Left ventricle myocardium inferior (tissue), 1 donor: Measurements from ENCODE around the gene SATB2. TPM values are rescaled to one million over a fixed set of nuclear protein-coding genes. Genes with fewer than 3 reads are reported as not detected.

ENCODE experiments used
- DNase-seq: peaks from one replicate; pipeline ENCODE4 v3.0.0-alpha.2; 2020
- H3K27ac ChIP-seq: fragments of 200-600 bp; replicated peaks from 2 replicates; pipeline ENCODE4 v1.8.0; 2021
- H3K27me3 ChIP-seq: fragments of 200-600 bp; 2 replicates; pipeline ENCODE4 v1.8.0; 2021; ENCODE audit warnings: low read depth
- H3K36me3 ChIP-seq: fragments of 200-600 bp; 2 replicates; pipeline ENCODE4 v1.8.0; 2021
- H3K4me1 ChIP-seq: fragments of 200-600 bp; 2 replicates; pipeline ENCODE4 v1.8.0; 2021
- H3K4me3 ChIP-seq: fragments of 200-600 bp; 2 replicates; pipeline ENCODE4 v1.8.0; 2021; ENCODE audit warnings: mild to moderate bottlenecking, moderate library complexity
- H3K9me3 ChIP-seq: fragments of 200-600 bp; replicated peaks from 2 replicates; pipeline ENCODE4 v1.8.0; 2021
- intact Hi-C: fragments of 100-400 bp; cut with micrococcal nuclease; formaldehyde crosslinking; loops from one replicate; pipeline ENCODE4 v1.11.0; 2022
- total RNA-seq: library from RNA; stranded (reverse); fragmentation: NEBNext Ultra II Directional; extraction: Animal tissue kit (Norgen Biotek cat#: 25700); gene quantifications from one replicate; pipeline ENCODE4 v1.2.1, GENCODE V29; 2021
- TF ChIP-seq, protein P1 (sequence below): fragments of 200-600 bp; IDR thresholded peaks from 2 replicates; pipeline ENCODE4 v1.8.0; 2021; ENCODE audit warnings: antibody characterized with exemption, mild to moderate bottlenecking, borderline replicate concordance
- donor health status: DM: no; HTN: yes; CAD: no; lungs with severe emphysema.

The SATB2 gene
- total RNA-seq, 1 donor from 2014 or later: 1.1 TPM

DNA sequence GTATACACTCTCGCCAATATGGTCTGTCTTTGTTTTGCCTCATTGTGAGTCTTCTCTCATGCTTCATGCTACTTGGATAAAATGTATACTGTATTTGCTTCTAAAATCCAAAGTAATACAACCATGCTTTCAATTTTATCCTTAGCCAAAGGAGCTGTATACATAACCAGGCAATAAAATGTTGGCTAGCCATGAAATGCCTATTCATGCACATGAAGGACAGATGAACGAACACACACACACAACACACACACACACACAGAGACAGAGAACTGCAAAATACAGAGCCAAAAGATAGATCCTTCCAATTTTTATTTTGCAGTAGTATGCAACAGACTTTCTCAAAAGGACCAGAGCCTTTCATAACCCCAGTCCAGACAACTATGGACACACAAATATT, 113.7 kb downstream of the SATB2 start:
- no peaks in the 10 kb centered on the region for H3K9me3 ChIP-seq
- H3K27ac ChIP-seq: no peak overlapping the region
- H3K36me3 ChIP-seq: no peaks in the 10 kb centered on the region
- intact Hi-C loops: no loop called here
- H3K4me1 ChIP-seq: no peaks in the 10 kb centered on the region
- no peak for DNase-seq
- H3K4me3 ChIP-seq: no peak overlapping the region
- H3K27me3 ChIP-seq: no peaks in the 10 kb centered on the region
- TF ChIP-seq, protein P1, sequence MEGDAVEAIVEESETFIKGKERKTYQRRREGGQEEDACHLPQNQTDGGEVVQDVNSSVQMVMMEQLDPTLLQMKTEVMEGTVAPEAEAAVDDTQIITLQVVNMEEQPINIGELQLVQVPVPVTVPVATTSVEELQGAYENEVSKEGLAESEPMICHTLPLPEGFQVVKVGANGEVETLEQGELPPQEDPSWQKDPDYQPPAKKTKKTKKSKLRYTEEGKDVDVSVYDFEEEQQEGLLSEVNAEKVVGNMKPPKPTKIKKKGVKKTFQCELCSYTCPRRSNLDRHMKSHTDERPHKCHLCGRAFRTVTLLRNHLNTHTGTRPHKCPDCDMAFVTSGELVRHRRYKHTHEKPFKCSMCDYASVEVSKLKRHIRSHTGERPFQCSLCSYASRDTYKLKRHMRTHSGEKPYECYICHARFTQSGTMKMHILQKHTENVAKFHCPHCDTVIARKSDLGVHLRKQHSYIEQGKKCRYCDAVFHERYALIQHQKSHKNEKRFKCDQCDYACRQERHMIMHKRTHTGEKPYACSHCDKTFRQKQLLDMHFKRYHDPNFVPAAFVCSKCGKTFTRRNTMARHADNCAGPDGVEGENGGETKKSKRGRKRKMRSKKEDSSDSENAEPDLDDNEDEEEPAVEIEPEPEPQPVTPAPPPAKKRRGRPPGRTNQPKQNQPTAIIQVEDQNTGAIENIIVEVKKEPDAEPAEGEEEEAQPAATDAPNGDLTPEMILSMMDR: no peak

DNA sequence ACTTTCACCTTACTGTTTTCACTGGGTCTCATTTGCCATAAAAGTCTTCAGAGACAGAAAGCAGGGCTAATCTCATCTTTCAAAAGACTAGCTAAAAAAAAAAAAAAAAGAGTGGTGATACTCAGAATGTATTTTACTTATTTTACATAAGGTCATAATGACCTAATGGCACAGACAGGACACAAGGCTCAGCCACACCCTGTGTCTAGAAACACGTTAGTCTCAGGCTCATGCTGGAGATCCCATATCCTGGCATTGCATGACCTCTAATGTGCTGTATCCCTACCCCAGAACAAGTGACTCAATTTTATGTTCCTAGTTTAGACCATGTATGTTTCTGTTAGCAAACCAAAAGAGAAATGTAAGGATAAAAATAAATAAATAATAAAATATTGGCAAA, 115.4 kb downstream of the SATB2 start:
- no peaks in the 10 kb centered on the region for H3K36me3 ChIP-seq
- intact Hi-C loops: no loop called here

DNA sequence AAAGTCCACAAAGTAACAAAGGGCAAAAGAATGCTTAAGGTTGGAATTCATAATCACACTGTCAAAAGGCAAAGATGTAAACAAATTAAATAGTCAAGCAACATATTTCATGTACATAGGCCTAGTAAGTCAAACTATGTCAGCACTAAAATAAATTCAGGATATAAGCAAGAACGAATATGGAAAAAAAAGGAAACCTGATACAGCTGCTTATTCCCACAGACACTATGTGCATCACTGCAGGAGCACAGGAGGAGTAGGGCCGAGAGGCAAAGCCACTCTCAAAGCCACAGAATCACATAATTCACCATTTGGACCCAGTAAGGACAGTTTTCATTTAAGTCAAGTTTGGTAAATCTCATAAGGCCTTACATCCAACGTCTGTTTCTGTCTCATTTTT, 116.6 kb downstream of the SATB2 start:
- intact Hi-C loops: no loop called here
- H3K4me1 ChIP-seq: no peaks in the 10 kb centered on the region
- H3K4me3 ChIP-seq: no peak overlapping the region
- H3K27ac ChIP-seq: no peak overlapping the region
- TF ChIP-seq, protein P1: no peak
- H3K36me3 ChIP-seq: no peaks in the 10 kb centered on the region
- H3K27me3 ChIP-seq: no peaks in the 10 kb centered on the region
- no peaks in the 10 kb centered on the region for H3K9me3 ChIP-seq
- DNase-seq: no peak

More for the DNA sequence above, 115.4 kb downstream of the SATB2 start:
- Histone ChIP-seq H3K27ac (no peak overlapping the region), H3K9me3 (no peaks in the 10 kb centered on the region), H3K4me3 (no peak overlapping the region), H3K27me3 (no peaks in the 10 kb centered on the region), H3K4me1 (no peaks in the 10 kb centered on the region)
- no peak for DNase-seq
- TF ChIP-seq, protein P1: no peak

DNA sequence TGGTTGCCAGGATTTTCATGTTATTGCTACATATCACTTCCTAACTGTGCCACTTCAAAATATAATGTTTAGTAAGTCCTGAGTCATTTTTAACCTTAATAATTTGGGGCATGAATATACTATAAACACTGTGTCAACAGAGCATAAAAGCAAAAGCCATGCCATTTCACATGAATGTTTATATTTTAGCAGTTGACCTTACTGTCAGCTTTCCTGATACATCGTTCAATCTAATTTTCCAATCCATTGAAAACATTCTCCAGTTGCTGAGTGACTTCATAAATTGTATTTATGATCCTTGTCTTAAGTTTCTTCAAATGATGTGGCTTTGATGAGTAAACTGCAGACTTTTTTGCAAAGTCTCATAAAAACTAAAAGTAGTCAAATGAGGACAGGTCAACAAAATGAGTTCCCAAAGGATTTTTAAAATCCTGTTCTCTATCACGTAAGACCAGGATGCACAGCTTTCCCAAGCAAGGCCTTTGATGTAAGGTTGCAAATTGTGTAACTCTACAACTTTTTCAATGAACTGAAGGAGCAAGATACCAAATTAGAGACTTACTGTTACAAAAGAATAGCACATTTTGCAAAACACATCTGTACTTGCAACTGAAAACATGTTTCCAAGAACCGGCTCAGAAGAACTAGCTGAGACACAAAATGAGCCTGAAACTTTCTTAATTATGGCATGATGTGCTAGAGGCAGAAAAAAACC, 117.7 kb downstream of the SATB2 start:
- intact Hi-C loops: no loop called here
- Histone ChIP-seq H3K9me3 (no peaks in the 10 kb centered on the region), H3K4me1 (no peaks in the 10 kb centered on the region), H3K27me3 (no peaks in the 10 kb centered on the region), H3K36me3 (no peaks in the 10 kb centered on the region), H3K4me3 (no peak overlapping the region), H3K27ac (no peak overlapping the region)
- TF ChIP-seq, protein P1: no peak
- no peak for DNase-seq

DNA sequence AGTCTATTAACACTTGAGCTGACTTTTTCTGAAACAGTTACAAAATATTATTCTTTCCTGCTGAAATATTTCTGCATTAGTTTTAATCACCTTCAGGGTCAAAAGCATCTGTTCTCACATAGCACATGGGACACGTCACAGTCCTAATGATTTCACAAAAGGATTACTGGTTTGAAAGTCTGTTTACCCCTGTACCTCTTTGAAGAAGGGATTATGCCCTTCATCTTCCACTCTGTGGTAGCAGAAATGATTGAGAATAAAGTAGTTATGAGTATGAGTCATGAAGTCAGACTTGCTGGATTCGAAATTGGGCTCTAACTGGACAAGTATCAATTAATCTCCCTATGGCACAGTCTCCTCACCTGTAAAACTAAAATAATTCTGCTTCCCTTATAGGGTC, 121.2 kb downstream of the SATB2 start:
- Histone ChIP-seq H3K27me3 (no peaks in the 10 kb centered on the region), H3K9me3 (no peaks in the 10 kb centered on the region), H3K4me3 (no peak overlapping the region), H3K36me3 (no peaks in the 10 kb centered on the region), H3K4me1 (no peaks in the 10 kb centered on the region), H3K27ac (no peak overlapping the region)
- no peak for DNase-seq
- TF ChIP-seq, protein P1: no peak
- intact Hi-C loops: no loop called here
